H1 (cell line): Measurements from ENCODE around the gene EFHC1. TPM values are rescaled to one million over a fixed set of nuclear protein-coding genes. Genes with fewer than 3 reads are reported as not detected.

Experiments
- CTCF ChIA-PET: fragments of 300-600 bp; sonication (Branson Sonifier 250); formaldehyde crosslinking; loops from one replicate; lab custom pipeline; 2021; ENCODE audit not compliant: partially characterized antibody; lab: Charles Lee
- POLR2A ChIA-PET: fragments of 300-600 bp; sonication (Branson Sonifier 250); formaldehyde crosslinking; loops from one replicate; lab custom pipeline; 2021; ENCODE audit warnings: inconsistent platforms; ENCODE audit not compliant: partially characterized antibody; lab: Charles Lee
- DNase-seq, 2 experiments: peaks; one replicate each; pipeline versions ENCODE4 v3.0.0 to v3.0.0-alpha.2; 2010 to 2022; ENCODE audit warnings: low spot score in 2 of 2, low read depth in 1 of 2, mixed read lengths in 1 of 2
- FAIRE-seq: peaks from 2 replicates; lab custom pipeline; 2011; peaks lifted over from hg19 to GRCh38; lab: Jason Lieb, UNC
- H2AFZ ChIP-seq: 2 replicates; pipeline ENCODE4 v1.8.1; 2012; ENCODE audit warnings: low read length, inconsistent platforms
- H2AK5ac ChIP-seq: 2 replicates; pipeline ENCODE4 v1.6.1; 2013; ENCODE audit warnings: low read depth, low read length
- H2BK120ac ChIP-seq: replicated peaks from 2 replicates; pipeline ENCODE3; 2013; ENCODE audit warnings: low read depth, low read length, inconsistent platforms
- H2BK12ac ChIP-seq: 2 replicates; pipeline ENCODE4 v1.6.1; 2013; ENCODE audit warnings: low read depth, low read length
- H2BK15ac ChIP-seq: 2 replicates; pipeline ENCODE4 v1.6.1; 2013; ENCODE audit warnings: low read length
- H2BK20ac ChIP-seq: 2 replicates; pipeline ENCODE4 v1.6.1; 2013; ENCODE audit warnings: low read length
- H2BK5ac ChIP-seq: 2 replicates; pipeline ENCODE4 v1.6.1; 2013; ENCODE audit warnings: low read depth, low read length
- H3K14ac ChIP-seq: 2 replicates; pipeline ENCODE4 v1.6.1; 2013; ENCODE audit warnings: inconsistent platforms; ENCODE audit not compliant: insufficient read length
- H3K18ac ChIP-seq: 2 replicates; pipeline ENCODE4 v1.6.1; 2013; ENCODE audit warnings: low read length; ENCODE audit errors: extremely low read depth
- H3K23ac ChIP-seq: 2 replicates; pipeline ENCODE4 v1.6.1; 2013; ENCODE audit warnings: inconsistent platforms; ENCODE audit not compliant: insufficient read length
- H3K23me2 ChIP-seq: 2 replicates; pipeline ENCODE4 v1.6.1; 2013; ENCODE audit warnings: low read depth, low read length
- H3K27ac ChIP-seq: 2 replicates; pipeline ENCODE4 v1.6.1; 2011; ENCODE audit warnings: low read depth, low read length, inconsistent platforms
- H3K27me3 ChIP-seq, 4 experiments: replicated peaks in 1 of 4; 1 replicate in 1 of 4; 2 replicates in 3 of 4; pipeline versions ENCODE4 v1.6.1 to v1.8.1; 2011 to 2013; ENCODE audit warnings: low read length in 3 of 4, mild to moderate bottlenecking in 3 of 4, inconsistent platforms in 2 of 4, mixed read lengths in 2 of 4, moderate library complexity in 1 of 4; ENCODE audit not compliant: control insufficient read depth in 3 of 4, insufficient read depth in 3 of 4; ENCODE audit errors: extremely low read depth in 1 of 4
- H3K36me3 ChIP-seq, 4 experiments: 2 replicates each; pipeline versions ENCODE4 v1.6.1 to v1.8.1; 2011 to 2013; ENCODE audit warnings: mild to moderate bottlenecking in 4 of 4, low read length in 3 of 4, moderate library complexity in 2 of 4, control low read depth in 1 of 4, inconsistent platforms in 1 of 4; ENCODE audit not compliant: insufficient read depth in 4 of 4, control insufficient read depth in 2 of 4
- H3K4ac ChIP-seq: replicated peaks from 2 replicates; pipeline ENCODE3; 2013; ENCODE audit warnings: low read length, low read depth, mixed read lengths, inconsistent platforms; ENCODE audit not compliant: insufficient read length
- H3K4me1 ChIP-seq, 4 experiments: replicated peaks in 1 of 4; 1 replicate in 1 of 4; 2 replicates in 3 of 4; pipeline versions ENCODE4 v1.6.1 to v1.8.1; 2011 to 2013; ENCODE audit warnings: low read length in 3 of 4, inconsistent platforms in 2 of 4, mixed read lengths in 1 of 4; ENCODE audit not compliant: insufficient read depth in 4 of 4, control insufficient read depth in 3 of 4
- H3K4me2 ChIP-seq, 2 experiments: 2 replicates each; pipeline versions ENCODE4 v1.6.1 to v1.8.1; 2011 to 2013; ENCODE audit warnings: low read depth in 2 of 2, low read length in 2 of 2, control low read depth in 1 of 2, inconsistent platforms in 1 of 2, mild to moderate bottlenecking in 1 of 2; ENCODE audit not compliant: insufficient read depth in 1 of 2
- H3K4me3 ChIP-seq, 4 experiments: fragments of 200-600, 300-600 bp in 1 of 4; sonication (generic), shearing (Covaris generic), sonication (Bioruptor Twin) in 1 of 4; 2 replicates each; pipeline versions ENCODE4 v1.5.1 to v1.8.1; 2011 to 2016; ENCODE audit warnings: low read length in 4 of 4, low read depth in 3 of 4, control low read depth in 2 of 4, inconsistent platforms in 2 of 4, mild to moderate bottlenecking in 2 of 4, mixed read lengths in 1 of 4, moderate library complexity in 1 of 4; ENCODE audit not compliant: insufficient read depth in 2 of 4; ENCODE audit errors: extremely low read depth in 1 of 4
- H3K56ac ChIP-seq: replicated peaks from 2 replicates; pipeline ENCODE3; 2013; ENCODE audit warnings: low read depth, mild to moderate bottlenecking, mixed read lengths, low read length, inconsistent platforms; ENCODE audit not compliant: insufficient read length
- H3K79me1 ChIP-seq: 2 replicates; pipeline ENCODE4 v1.6.1; 2013; ENCODE audit warnings: low read depth, low read length, control low read depth
- H3K79me2 ChIP-seq, 2 experiments: 2 replicates each; pipeline versions ENCODE4 v1.6.1 to v1.8.1; 2012 to 2013; ENCODE audit warnings: low read length in 2 of 2, mild to moderate bottlenecking in 2 of 2, inconsistent platforms in 1 of 2; ENCODE audit not compliant: insufficient read depth in 2 of 2, control insufficient read depth in 1 of 2
- H3K9ac ChIP-seq, 4 experiments: replicated peaks in 1 of 4; 1 replicate in 1 of 4; 2 replicates in 3 of 4; pipeline versions ENCODE4 v1.6.1 to v1.8.1; 2011 to 2013; ENCODE audit warnings: low read depth in 3 of 4, low read length in 3 of 4, control low read depth in 2 of 4, mild to moderate bottlenecking in 2 of 4, moderate library complexity in 2 of 4, inconsistent platforms in 1 of 4; ENCODE audit errors: extremely low read depth in 1 of 4
- H3K9me3 ChIP-seq, 2 experiments: 2 replicates each; pipeline versions ENCODE4 v1.6.1 to v1.8.1; 2012 to 2013; ENCODE audit warnings: mild to moderate bottlenecking in 2 of 2, moderate library complexity in 2 of 2, control low read depth in 1 of 2, inconsistent platforms in 1 of 2, low read depth in 1 of 2, low read length in 1 of 2, mixed read lengths in 1 of 2; ENCODE audit not compliant: insufficient read depth in 2 of 2
- H4K20me1 ChIP-seq, 2 experiments: replicated peaks in 1 of 2; 2 replicates each; pipeline versions ENCODE3 to v1.8.1; 2011 to 2013; ENCODE audit warnings: inconsistent platforms in 2 of 2, low read length in 2 of 2, mild to moderate bottlenecking in 1 of 2; ENCODE audit not compliant: insufficient read depth in 2 of 2, control insufficient read depth in 1 of 2
- H4K5ac ChIP-seq: 2 replicates; pipeline ENCODE4 v1.6.1; 2013; ENCODE audit warnings: low read length, low read depth, mixed read lengths, inconsistent platforms; ENCODE audit not compliant: insufficient read length
- H4K8ac ChIP-seq: 2 replicates; pipeline ENCODE4 v1.8.0; 2013; ENCODE audit warnings: mild to moderate bottlenecking, moderate library complexity, low read length, inconsistent platforms; ENCODE audit not compliant: insufficient read depth; ENCODE audit errors: extremely low read depth
- H4K91ac ChIP-seq: replicated peaks from 2 replicates; pipeline ENCODE3; 2013; ENCODE audit warnings: low read length, mixed read lengths, inconsistent platforms; ENCODE audit not compliant: insufficient read length
- WGBS, 2 experiments: shearing (Covaris generic) in 1 of 2; methylation state at CpG; one replicate each; pipeline versions ENCODE4 v1.1.6 to v1.1.7; 2013 to 2015; ENCODE audit warnings: low lambda C conversion rate in 2 of 2, mixed read lengths in 2 of 2, inconsistent platforms in 1 of 2, low coverage in 1 of 2, missing lambda C conversion rate in 1 of 2; ENCODE audit not compliant: insufficient replicate concordance in 2 of 2, insufficient coverage in 1 of 2, insufficient read length in 1 of 2; ENCODE audit errors: extremely low coverage in 1 of 2, missing lambda C conversion rate in 1 of 2; 5-methylcytosine and 5-hydroxymethylcytosine counted together
- polyA plus RNA-seq, 7 experiments: library from polyadenylated mRNA; depleted of rRNA in 3 of 7; stranded (reverse) in 5 of 7; unstranded in 2 of 7; fragments of >200 nt in 5 of 7; fragments of 200-250 nt in 2 of 7; gene quantifications; 1 replicate in 5 of 7; 2 replicates in 1 of 7; 4 replicates in 1 of 7; pipeline versions ENCODE4 v1.2.1 to v1.2.3, GENCODE V29; 2011 to 2013; ENCODE audit warnings: missing spikeins in 2 of 7, mixed read lengths in 2 of 7
- total RNA-seq: library from RNA; stranded (reverse); fragmentation: NEBNext Ultra II Directional; extraction: Animal tissue kit (Norgen Biotek cat#: 25700); gene quantifications from 2 replicates; pipeline ENCODE4 v1.2.1, GENCODE V29; 2021

EFHC1 gene
- total and polyA plus RNA-seq, 2 of the 8 experiments (the other 6 are each of a cell fraction or from before 2014, with no cell fraction given): 10.5 to 16.4 TPM

- peaks cover 12% of the 10 kb centered on the region for H3K23me2 ChIP-seq
- no peaks in the 10 kb centered on the region for H4K20me1 ChIP-seq
- H2AK5ac ChIP-seq: no peak overlapping the region
- 0 out of 2 replicates have a peak overlapping the region, but pooled peaks have one; percentile 0 for H2BK5ac ChIP-seq
- no peak overlapping the region for H2BK15ac ChIP-seq
- H2BK12ac ChIP-seq: no peak overlapping the region
- no peak overlapping the region for H4K5ac ChIP-seq
- H3K23ac ChIP-seq: no peak overlapping the region
- no peaks in the 10 kb centered on the region for H3K79me1 ChIP-seq
- no peak overlapping the region for H3K27ac ChIP-seq
- peaks cover 0 to 4% (median 0%) of the 10 kb centered on the region in 4 experiments; a peak in 1 of 7 replicates for H3K4me1 ChIP-seq
- no peak overlapping the region for H4K8ac ChIP-seq
- FAIRE-seq: no peak
- no peak overlapping the region for H3K4me3 ChIP-seq
- H3K14ac ChIP-seq: no peak overlapping the region
- no peak overlapping the region for H3K18ac ChIP-seq
- no peak overlapping the region for H3K56ac ChIP-seq
- H3K4ac ChIP-seq: no peak overlapping the region
- POLR2A ChIA-PET: interaction anchor here (1.1 to 4.4 kb wide), 2 partner anchors 140 to 245 kb away, joined by 3 to 22 read pairs; no protein-coding TSS in a partner anchor
- no peak overlapping the region for H2BK20ac ChIP-seq
- no peaks in the 10 kb centered on the region for H3K27me3 ChIP-seq
- H2AFZ ChIP-seq: peak overlapping the region; percentile 29; the same call in 1 of the 2 replicates
- peak overlapping the region; percentile 52 for H2BK120ac ChIP-seq
- H3K9me3 ChIP-seq: no peaks in the 10 kb centered on the region
- no peaks in the 10 kb centered on the region for H3K79me2 ChIP-seq
- WGBS, 2 experiments: 86% methylated on average over 5 of the region's 5 CpGs; no CpG with 5 or more reads in 1 of the 2 experiments
- no peak overlapping the region for H3K9ac ChIP-seq
- no peak overlapping the region for H4K91ac ChIP-seq
- CTCF ChIA-PET: interaction anchor here (0.8 to 6.1 kb wide), 24 partner anchors 13 to 280 kb away, joined by 3 to 86 read pairs (median 6); partner anchors contain the start of gene TRAM2
- H3K36me3 ChIP-seq: no peaks in the 10 kb centered on the region
- H3K4me2 ChIP-seq: no peak overlapping the region
- DNase-seq: no peak
Measured at GRCh38 chr6:52417675-52418111, 2.4 kb upstream of the EFHC1 start.
